ENCODE results near the gene FOXJ1. TPM values are rescaled to one million over a fixed set of nuclear protein-coding genes. Genes with fewer than 3 reads are reported as not detected.

Gene FOXJ1
- total RNA-seq, 4 donors from 2014 or later = not detected

GRCh38 chr17:76184290-76184689, 43.2 kb upstream of the FOXJ1 start:
- no peak for DNase-seq (ENCODE audit: low spot score in 2 of 2)
- WGBS, 2 donors = 70 to 75% methylated on average over 2 of the region's 2 CpGs
- peaks cover 0 to 8% (median 2%) of the 10 kb centered on the region in 4 donors for H3K4me1 ChIP-seq
- no peak for TF ChIP-seq CTCF (IDR thresholded peaks at IDR 0.05)
- TF ChIP-seq EP300 (IDR thresholded peaks at IDR 0.05) = no peak
- no peak for TF ChIP-seq POLR2A (IDR thresholded peaks at IDR 0.05)
- no peaks in the 10 kb centered on the region for H3K27me3 ChIP-seq
- no peaks in the 10 kb centered on the region for H3K9me3 ChIP-seq
- no peaks in the 10 kb centered on the region for H3K36me3 ChIP-seq
- no peak overlapping the region for H3K4me3 ChIP-seq
- no peak overlapping the region for H3K27ac ChIP-seq

GRCh38 chr17:76182016-76182764, 41.1 kb upstream of the FOXJ1 start:
- DNase-seq (ENCODE audit: low spot score in 2 of 2) = peak; percentile 92 to 99
- WGBS, 2 donors = 11% methylated on average over 11 of the region's 11 CpGs
- H3K27ac ChIP-seq = peak overlapping the region in 1 of 4 donors; percentile 18

GRCh38 chr17:76179496-76180467, 38.7 kb upstream of the FOXJ1 start:
- H3K4me3 ChIP-seq = no peak overlapping the region
- H3K27me3 ChIP-seq = no peaks in the 10 kb centered on the region
- peak overlapping the region in 1 of 4 donors; percentile 7 for H3K27ac ChIP-seq
- no peaks in the 10 kb centered on the region for H3K36me3 ChIP-seq
- no peaks in the 10 kb centered on the region for H3K9me3 ChIP-seq
- 80 to 81% methylated on average over 6 of the region's 6 CpGs for WGBS, 2 donors
- H3K4me1 ChIP-seq = peaks cover 0 to 8% (median 2%) of the 10 kb centered on the region in 4 donors
- TF ChIP-seq POLR2A (IDR thresholded peaks at IDR 0.05) (no peak), CTCF (IDR thresholded peaks at IDR 0.05) (no peak), EP300 (IDR thresholded peaks at IDR 0.05) (no peak)
- DNase-seq (ENCODE audit: low spot score in 2 of 2) = no peak

More at GRCh38 chr17:76182016-76182764, 41.1 kb upstream of the FOXJ1 start:
- Histone ChIP-seq H3K36me3 (no peaks in the 10 kb centered on the region), H3K9me3 (no peaks in the 10 kb centered on the region), H3K27me3 (no peaks in the 10 kb centered on the region), H3K4me3 (no peak overlapping the region), H3K4me1 (peaks cover 0 to 8% (median 2%) of the 10 kb centered on the region in 4 donors)
- peak; percentile 86 to 90 (median 88) for TF ChIP-seq CTCF (IDR thresholded peaks at IDR 0.05)
- TF ChIP-seq EP300 (IDR thresholded peaks at IDR 0.05) = peak; percentile 31 to 52
- no peak for TF ChIP-seq POLR2A (IDR thresholded peaks at IDR 0.05)

- H3K27me3 ChIP-seq = no peaks in the 10 kb centered on the region
- H3K36me3 ChIP-seq = no peaks in the 10 kb centered on the region
- H3K27ac ChIP-seq = no peak overlapping the region
- no peak for DNase-seq (ENCODE audit: low spot score in 2 of 2)
- TF ChIP-seq EP300 (IDR thresholded peaks at IDR 0.05) = no peak
- no peak for TF ChIP-seq POLR2A (IDR thresholded peaks at IDR 0.05)
- TF ChIP-seq CTCF (IDR thresholded peaks at IDR 0.05) = no peak
- no peak overlapping the region for H3K4me3 ChIP-seq
- WGBS, 2 donors = 81 to 95% methylated on average over 5 to 10 of the region's 10 CpGs
- H3K4me1 ChIP-seq = peaks cover 0 to 8% (median 2%) of the 10 kb centered on the region in 4 donors
- H3K9me3 ChIP-seq = no peaks in the 10 kb centered on the region
Measured at GRCh38 chr17:76178124-76178523, 37.1 kb upstream of the FOXJ1 start.

Measured in tibial nerve (tissue), 4 donors.